HEK293T (cell line): ENCODE measurements around the gene GABRR3.

Experiments
- CTCF ChIA-PET: fragments of 350-600 bp; formaldehyde crosslinking; extraction: SDS; loops from one replicate; lab custom pipeline; 2021; ENCODE audit warnings: antibody characterized with exemption, inconsistent platforms; lab: Yijun Ruan, JAX
- POLR2A ChIA-PET: fragments of 350-600 bp; formaldehyde crosslinking; extraction: SDS; loops from one replicate; lab custom pipeline; 2020; ENCODE audit warnings: antibody characterized with exemption, inconsistent platforms; lab: Yijun Ruan, JAX
- DNase-seq: peaks from one replicate; pipeline ENCODE4 v3.0.0; 2012; ENCODE audit warnings: mixed read lengths; ENCODE audit errors: extremely low spot score
- ARNT ChIP-seq: fragments of 450-650 bp; IDR thresholded peaks from 2 replicates; pipeline ENCODE4 v1.6.1; 2017; ENCODE audit warnings: mild to moderate bottlenecking
- BHLHE40 ChIP-seq: fragments of 450-650 bp; IDR thresholded peaks from 2 replicates; pipeline ENCODE4 v1.6.1; 2016; ENCODE audit warnings: mild to moderate bottlenecking, moderate library complexity, borderline replicate concordance
- CTBP1 ChIP-seq: fragments of 450-650 bp; IDR thresholded peaks from 2 replicates; pipeline ENCODE4 v1.6.1; 2016; ENCODE audit warnings: borderline replicate concordance
- ELF4 ChIP-seq: fragments of 450-650 bp; IDR thresholded peaks from 2 replicates; pipeline ENCODE4 v1.6.1; 2017; ENCODE audit warnings: antibody characterized with exemption
- FOXA1 ChIP-seq: fragments of 450-650 bp; IDR thresholded peaks from 2 replicates; pipeline ENCODE4 v1.6.1; 2016; ENCODE audit warnings: mild to moderate bottlenecking
- FOXK2 ChIP-seq: fragments of 450-650 bp; IDR thresholded peaks from 2 replicates; pipeline ENCODE4 v1.6.1; 2016; ENCODE audit warnings: mild to moderate bottlenecking
- FOXM1 ChIP-seq: fragments of 450-650 bp; IDR thresholded peaks from 2 replicates; pipeline ENCODE4 v1.6.1; 2017; ENCODE audit warnings: mild to moderate bottlenecking, borderline replicate concordance
- HDGF ChIP-seq: fragments of 450-650 bp; IDR thresholded peaks from 2 replicates; pipeline ENCODE4 v1.6.1; 2017; ENCODE audit warnings: antibody characterized with exemption, borderline replicate concordance
- L3MBTL2 ChIP-seq: fragments of 450-650 bp; conservative IDR thresholded peaks from 2 replicates; pipeline ENCODE4 v1.6.1; 2016; ENCODE audit warnings: mild to moderate bottlenecking
- LEF1 ChIP-seq: fragments of 450-650 bp; IDR thresholded peaks from 2 replicates; pipeline ENCODE4 v1.6.1; 2017; ENCODE audit warnings: mild to moderate bottlenecking, borderline replicate concordance
- NFRKB ChIP-seq: fragments of 450-650 bp; IDR thresholded peaks from 2 replicates; pipeline ENCODE4 v1.6.1; 2016; ENCODE audit warnings: mild to moderate bottlenecking, moderate library complexity
- PKNOX1 ChIP-seq: fragments of 450-650 bp; IDR thresholded peaks from 2 replicates; pipeline ENCODE4 v1.6.1; 2016
- SP1 ChIP-seq: fragments of 450-650 bp; IDR thresholded peaks from 2 replicates; pipeline ENCODE4 v1.6.1; 2017
- SUZ12 ChIP-seq: fragments of 450-650 bp; IDR thresholded peaks from 2 replicates; pipeline ENCODE4 v1.6.1; 2016; ENCODE audit warnings: mild to moderate bottlenecking
- TARDBP ChIP-seq: fragments of 450-650 bp; IDR thresholded peaks from 2 replicates; pipeline ENCODE4 v1.6.1; 2016
- ZNF384 ChIP-seq: fragments of 450-650 bp; IDR thresholded peaks from 2 replicates; pipeline ENCODE4 v1.6.1; 2016

Gene GABRR3

GRCh38 chr3:97988784-97989568 is 46.1 kb downstream of the GABRR3 start:
- CTCF ChIA-PET: no interaction called here
- DNase-seq: no peak
- POLR2A ChIA-PET: no interaction called here
- TF ChIP-seq NFRKB (no peak), CTBP1 (no peak), PKNOX1 (no peak)

- TF ChIP-seq FOXA1 (no peak), LEF1 (no peak), BHLHE40 (no peak), HDGF (no peak), TARDBP (no peak), FOXM1 (no peak)
- CTCF ChIA-PET: no interaction called here
Observed at GRCh38 chr3:97987306-97987705, 47.8 kb downstream of the GABRR3 start.

GRCh38 chr3:97983933-97984491 is 51.1 kb downstream of the GABRR3 start:
- no peak for TF ChIP-seq FOXK2
- no peak for TF ChIP-seq CTBP1
- no peak for TF ChIP-seq FOXA1
- no peak for TF ChIP-seq ELF4
- TF ChIP-seq ARNT: no peak
- no peak for TF ChIP-seq SP1
- TF ChIP-seq TARDBP: no peak
- no peak for TF ChIP-seq FOXM1
- TF ChIP-seq HDGF: no peak
- TF ChIP-seq ZNF384: no peak
- no peak for TF ChIP-seq NFRKB
- no peak for TF ChIP-seq BHLHE40
- POLR2A ChIA-PET: no interaction called here
- no peak for DNase-seq
- CTCF ChIA-PET: interaction anchor here (0.6 kb wide), 2 partner anchors 31 to 190 kb away, joined by 7 to 12 read pairs; no protein-coding TSS in a partner anchor

More at GRCh38 chr3:97987306-97987705, 47.8 kb downstream of the GABRR3 start:
- no peak for DNase-seq
- POLR2A ChIA-PET: no interaction called here

- ChIA-PET POLR2A (no interaction called here), CTCF (no interaction called here)
- no peak for DNase-seq
- no peak for TF ChIP-seq HDGF
- TF ChIP-seq NFRKB: no peak
- no peak for TF ChIP-seq LEF1
- TF ChIP-seq ZNF384: no peak
- no peak for TF ChIP-seq FOXA1
- no peak for TF ChIP-seq TARDBP
- TF ChIP-seq FOXK2: no peak
- no peak for TF ChIP-seq FOXM1
- TF ChIP-seq L3MBTL2: no peak
- no peak for TF ChIP-seq ELF4
Observed at GRCh38 chr3:97981886-97982285, 53.2 kb downstream of the GABRR3 start.

- no peak for TF ChIP-seq NFRKB
- TF ChIP-seq TARDBP: no peak
- TF ChIP-seq L3MBTL2: peak; percentile 54; the same call in 1 of the 2 replicates
- TF ChIP-seq ZNF384: no peak
- TF ChIP-seq LEF1: no peak
- no peak for TF ChIP-seq CTBP1
- POLR2A ChIA-PET: no interaction called here
- CTCF ChIA-PET: interaction anchor here (1.6 kb wide), 1 partner anchor 42 kb away, joined by 5 read pairs; no protein-coding TSS in a partner anchor
- no peak for DNase-seq
Observed at GRCh38 chr3:97979610-97980009, 55.5 kb downstream of the GABRR3 start.

GRCh38 chr3:97975466-97975865 is 59.6 kb downstream of the GABRR3 start:
- no peak for DNase-seq
- CTCF ChIA-PET: no interaction called here
- POLR2A ChIA-PET: no interaction called here
- TF ChIP-seq ARNT: no peak
- no peak for TF ChIP-seq L3MBTL2
- no peak for TF ChIP-seq ZNF384
- TF ChIP-seq SP1: no peak
- no peak for TF ChIP-seq FOXM1
- no peak for TF ChIP-seq CTBP1
- TF ChIP-seq FOXK2: no peak

- CTCF ChIA-PET: no interaction called here
- no peak for TF ChIP-seq FOXK2
- no peak for TF ChIP-seq SUZ12
- no peak for TF ChIP-seq FOXM1
- no peak for TF ChIP-seq SP1
- TF ChIP-seq PKNOX1: no peak
- no peak for TF ChIP-seq HDGF
- no peak for TF ChIP-seq CTBP1
- no peak for TF ChIP-seq NFRKB
- TF ChIP-seq LEF1: no peak
- TF ChIP-seq BHLHE40: no peak
- no peak for TF ChIP-seq ELF4
- TF ChIP-seq L3MBTL2: no peak
- TF ChIP-seq FOXA1: no peak
- no peak for TF ChIP-seq ZNF384
- no peak for TF ChIP-seq ARNT
- no peak for TF ChIP-seq TARDBP
- DNase-seq: no peak
- POLR2A ChIA-PET: no interaction called here
Observed at GRCh38 chr3:97974996-97975395, 60.1 kb downstream of the GABRR3 start.
